ENCODE data around the gene ADISSP.

DNA sequence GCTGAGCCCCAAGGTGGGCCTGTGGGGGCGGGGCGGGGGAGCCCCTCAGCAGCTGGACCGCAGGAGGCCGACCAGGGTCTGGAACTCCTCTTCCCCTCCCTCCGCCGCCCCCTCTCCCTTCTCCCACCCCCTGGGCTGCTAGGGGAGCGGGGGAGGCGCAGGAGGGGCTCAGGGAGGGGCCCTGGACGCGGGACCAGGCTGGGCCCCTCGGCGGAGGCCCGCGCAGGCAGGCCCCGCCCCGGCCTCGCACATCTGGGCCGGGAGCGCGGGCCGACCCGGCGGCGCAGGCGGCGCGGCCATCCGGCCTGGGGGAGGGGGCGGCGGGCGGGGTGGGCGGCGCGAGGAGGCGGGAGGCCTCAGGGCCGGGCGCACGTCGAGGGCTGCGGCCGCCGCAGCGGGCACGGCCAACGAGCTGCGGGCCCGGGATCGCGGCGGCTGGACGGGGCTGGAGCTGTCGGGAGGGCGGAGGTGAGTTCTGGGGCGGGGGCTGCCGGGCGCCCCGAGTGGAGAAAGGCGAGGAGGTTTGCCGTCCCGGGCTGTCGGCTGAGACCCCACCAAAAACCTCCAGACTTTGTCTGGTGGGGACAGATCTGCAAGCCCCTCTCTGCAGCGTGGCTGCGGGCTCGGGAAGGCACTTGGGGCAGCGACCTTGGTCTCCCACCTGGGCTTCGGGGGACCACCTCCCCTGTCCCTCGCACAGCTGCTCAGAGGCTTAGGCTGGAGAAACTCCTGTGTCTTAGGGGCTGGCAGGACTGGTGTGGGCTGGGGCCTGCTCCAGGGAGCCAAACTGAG lies 35.0 kb downstream of the ADISSP start, which contains the start of gene HSPA12B:
- TF ChIP-seq, protein P1, sequence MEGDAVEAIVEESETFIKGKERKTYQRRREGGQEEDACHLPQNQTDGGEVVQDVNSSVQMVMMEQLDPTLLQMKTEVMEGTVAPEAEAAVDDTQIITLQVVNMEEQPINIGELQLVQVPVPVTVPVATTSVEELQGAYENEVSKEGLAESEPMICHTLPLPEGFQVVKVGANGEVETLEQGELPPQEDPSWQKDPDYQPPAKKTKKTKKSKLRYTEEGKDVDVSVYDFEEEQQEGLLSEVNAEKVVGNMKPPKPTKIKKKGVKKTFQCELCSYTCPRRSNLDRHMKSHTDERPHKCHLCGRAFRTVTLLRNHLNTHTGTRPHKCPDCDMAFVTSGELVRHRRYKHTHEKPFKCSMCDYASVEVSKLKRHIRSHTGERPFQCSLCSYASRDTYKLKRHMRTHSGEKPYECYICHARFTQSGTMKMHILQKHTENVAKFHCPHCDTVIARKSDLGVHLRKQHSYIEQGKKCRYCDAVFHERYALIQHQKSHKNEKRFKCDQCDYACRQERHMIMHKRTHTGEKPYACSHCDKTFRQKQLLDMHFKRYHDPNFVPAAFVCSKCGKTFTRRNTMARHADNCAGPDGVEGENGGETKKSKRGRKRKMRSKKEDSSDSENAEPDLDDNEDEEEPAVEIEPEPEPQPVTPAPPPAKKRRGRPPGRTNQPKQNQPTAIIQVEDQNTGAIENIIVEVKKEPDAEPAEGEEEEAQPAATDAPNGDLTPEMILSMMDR (conservative IDR thresholded peaks at IDR 0.05 in 1 of 2, IDR thresholded peaks at IDR 0.05 in 1 of 2; ENCODE audit: extremely low read depth in 1 of 2, insufficient read depth in 1 of 2, low read depth in 1 of 2, low read length in 2 of 2) = no peak
- TF ChIP-seq EZH2 (IDR thresholded peaks at IDR 0.05; ENCODE audit: borderline replicate concordance, low read length) = no peak

Data from mammary epithelial cell (primary cell).